OCI-M2 (cell line): ENCODE data around the gene DHDDS.
A peak's percentile ranks its signal among the peaks of the same experiment; 100 is the strongest.
"Not testable (repeated sequence)": the region's sequence is repeated elsewhere in the genome, so short reads cannot be mapped to it uniquely, and the experiment has no call there.

Source experiments
- DNase-seq: peaks from one replicate; lab custom pipeline; 2025; ENCODE audit not compliant: unreplicated experiment; lab: John Stamatoyannopoulos, UW

Gene DHDDS, protein sequence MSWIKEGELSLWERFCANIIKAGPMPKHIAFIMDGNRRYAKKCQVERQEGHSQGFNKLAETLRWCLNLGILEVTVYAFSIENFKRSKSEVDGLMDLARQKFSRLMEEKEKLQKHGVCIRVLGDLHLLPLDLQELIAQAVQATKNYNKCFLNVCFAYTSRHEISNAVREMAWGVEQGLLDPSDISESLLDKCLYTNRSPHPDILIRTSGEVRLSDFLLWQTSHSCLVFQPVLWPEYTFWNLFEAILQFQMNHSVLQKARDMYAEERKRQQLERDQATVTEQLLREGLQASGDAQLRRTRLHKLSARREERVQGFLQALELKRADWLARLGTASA

DNA sequence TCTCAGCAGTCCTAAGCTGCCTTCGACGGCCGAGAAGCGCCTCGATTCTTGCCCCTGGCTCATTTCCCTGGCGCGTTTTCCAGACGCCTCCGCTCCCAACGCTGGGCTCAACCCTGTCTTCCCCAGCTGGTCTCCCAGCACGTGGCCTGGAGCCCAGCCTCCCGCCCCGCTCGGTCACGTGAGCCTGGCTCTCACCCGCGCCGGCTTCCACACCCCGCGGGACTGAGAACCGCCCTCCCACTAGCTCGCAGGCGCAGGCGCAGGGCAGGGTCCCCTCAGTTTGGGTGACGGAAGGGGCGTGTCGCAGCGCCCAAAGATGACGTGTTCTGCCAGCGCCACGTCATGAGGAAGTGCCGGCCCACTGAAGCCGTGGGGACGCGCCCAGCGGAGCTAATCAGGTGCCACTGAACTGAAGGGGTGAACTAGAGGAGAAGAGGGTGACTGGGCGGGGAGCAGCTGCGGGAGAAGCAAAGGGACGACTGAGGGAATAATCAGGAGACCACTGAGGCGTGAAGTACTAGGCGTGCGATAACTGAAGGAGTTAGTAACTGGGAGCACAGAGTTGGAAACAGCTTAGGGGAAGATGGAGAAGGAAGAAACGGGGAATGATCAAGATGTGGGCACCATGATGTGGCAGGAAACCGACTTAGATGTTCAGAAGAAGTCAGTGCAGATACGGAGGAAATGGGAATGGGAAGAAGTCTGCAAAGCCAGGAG is at the start of gene DHDDS:
Gene DHDDS, plus strand, starts transcription at position 343 of the 717 bp plus-strand sequence. CDS start 625 bp downstream, outside the sequence.
- peak; percentile 67 for DNase-seq

- no peak for DNase-seq
Measured at GRCh38 chr1:26384076-26384475, 48.0 kb upstream of the DHDDS start.

DNA sequence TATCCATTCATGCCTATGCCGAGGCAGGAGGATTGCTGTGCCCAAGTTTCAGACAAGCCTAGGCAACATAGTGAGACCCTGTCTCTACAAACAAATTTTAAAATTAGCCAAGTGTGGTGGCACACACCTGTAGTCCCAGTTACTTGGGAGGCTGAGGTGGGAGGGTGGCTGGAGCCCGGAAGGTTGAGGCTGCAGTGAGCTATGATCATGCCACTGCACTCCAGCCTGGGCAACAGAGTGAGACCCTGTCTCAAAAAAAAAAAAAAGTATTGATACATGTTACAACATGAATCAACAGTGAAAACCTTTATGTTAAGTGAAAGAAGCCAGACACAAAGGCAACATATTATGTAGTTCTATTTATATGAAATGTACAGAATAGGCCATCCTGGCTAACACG is 47.1 kb upstream of the DHDDS start:
- DNase-seq: not testable (repeated sequence)

DNA sequence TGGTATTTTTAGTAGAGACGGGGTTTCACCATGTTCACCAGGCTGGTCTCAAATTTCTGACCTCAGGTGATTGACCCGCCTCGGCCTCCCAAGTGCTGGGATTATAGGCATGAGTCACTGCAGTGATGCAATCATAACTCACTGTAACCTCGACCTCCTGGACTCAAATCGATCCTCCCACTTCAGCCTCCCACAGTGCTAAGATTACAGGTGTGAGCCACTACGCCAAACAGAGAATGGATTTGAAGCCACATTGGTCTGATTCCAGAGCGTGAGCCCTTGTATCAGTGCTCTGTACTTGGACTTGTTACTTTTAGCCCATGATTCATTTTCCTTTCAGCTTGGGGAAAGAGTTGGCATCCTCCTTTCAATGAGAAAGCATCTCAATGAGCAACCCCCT is 44.7 kb upstream of the DHDDS start:
- no peak for DNase-seq

GRCh38 chr1:26388791-26389445 is 43.2 kb upstream of the DHDDS start:
- no peak for DNase-seq

DNA sequence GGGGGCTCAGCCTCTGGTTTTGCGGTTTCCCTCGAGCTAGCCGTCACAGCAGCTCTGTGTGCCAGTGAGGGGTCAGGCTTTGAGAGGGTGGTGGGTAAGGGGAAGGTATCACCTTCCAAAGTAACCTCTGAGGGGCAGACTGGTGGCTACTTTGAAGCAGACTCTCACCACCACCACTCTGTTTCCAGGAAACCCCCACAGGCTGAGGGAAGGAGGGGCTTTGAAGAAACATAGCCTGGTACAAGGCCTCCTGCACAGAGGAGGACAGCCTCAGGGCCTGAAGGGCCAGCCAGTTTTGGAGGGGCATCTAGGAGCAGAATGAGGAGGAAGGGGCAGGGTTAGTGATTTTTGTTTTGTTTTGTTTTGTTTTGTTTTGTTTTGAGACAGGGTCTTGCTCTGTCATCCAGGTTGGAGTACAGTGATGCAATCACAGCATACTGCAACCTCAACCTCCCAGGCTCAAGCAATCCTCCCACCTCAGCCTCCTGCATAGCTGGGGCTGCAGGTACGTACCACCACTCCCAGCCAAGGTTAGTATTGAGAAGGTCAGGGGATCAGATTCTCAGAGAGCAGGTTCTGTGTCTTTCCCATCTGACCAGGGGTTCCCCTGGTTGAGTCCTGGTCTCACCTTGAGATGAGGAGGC is 42.4 kb upstream of the DHDDS start:
- DNase-seq: no peak

DNA sequence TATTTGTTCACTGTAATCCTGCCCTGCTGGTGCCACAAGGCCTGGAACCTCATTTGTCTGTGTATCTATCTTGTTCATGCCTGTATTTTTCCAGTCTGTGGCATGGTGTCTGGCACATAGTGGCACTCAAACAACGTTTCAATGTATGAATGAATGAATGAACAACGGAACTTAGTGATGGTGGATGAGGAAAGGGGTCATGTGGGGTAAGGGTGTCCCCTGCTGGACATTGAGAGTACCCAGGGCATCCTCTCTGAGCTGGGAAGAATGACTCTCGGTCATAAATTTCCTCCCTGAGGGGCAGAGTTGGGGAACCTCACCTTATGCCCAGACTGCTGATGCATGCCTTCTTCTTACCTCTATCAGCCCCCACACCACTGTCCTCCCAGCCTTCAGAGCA is 40.7 kb upstream of the DHDDS start:
- no peak for DNase-seq

DNA sequence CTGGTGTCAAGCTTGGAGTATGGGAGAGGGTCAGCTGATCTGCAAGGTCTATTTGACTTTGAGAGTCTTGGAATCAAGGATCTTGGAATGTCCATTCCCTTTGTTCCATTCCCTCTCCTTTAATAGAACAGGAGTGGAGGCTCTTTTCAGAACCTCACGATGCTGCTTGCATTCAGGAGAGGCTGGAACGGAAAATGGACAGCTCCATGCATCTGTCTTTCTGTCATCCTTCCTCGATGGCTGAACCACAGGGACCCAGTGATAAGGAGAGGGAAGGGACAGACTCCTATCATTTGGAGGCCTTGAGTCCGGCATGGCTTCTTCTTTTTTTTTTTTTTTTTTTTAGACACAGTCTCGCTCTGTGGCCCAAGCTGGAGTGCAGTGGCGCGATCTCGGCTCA is 36.4 kb upstream of the DHDDS start:
- DNase-seq: peak; percentile 5

DNA sequence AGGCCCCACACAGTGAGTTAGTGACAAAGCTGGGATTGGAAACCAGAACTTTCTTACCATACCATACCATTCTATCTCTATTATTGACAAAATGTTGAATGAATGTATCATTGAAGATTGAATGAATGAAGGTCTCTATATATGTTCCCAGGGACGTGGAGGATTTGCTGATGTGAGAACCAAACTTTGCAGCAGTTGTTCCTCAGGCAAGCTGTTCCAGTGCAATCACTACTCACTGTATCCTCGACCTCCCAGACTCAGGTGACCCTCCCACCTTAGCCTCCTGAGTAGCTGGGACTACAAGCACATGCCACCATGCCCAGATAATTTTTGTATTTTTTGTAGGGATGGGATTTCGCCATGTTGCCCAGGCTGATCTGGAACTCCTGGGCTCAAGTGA is 33.1 kb upstream of the DHDDS start:
- DNase-seq: no peak

GRCh38 chr1:26401891-26402290 is 30.2 kb upstream of the DHDDS start:
- DNase-seq: no peak

- no peak for DNase-seq
Measured at GRCh38 chr1:26403656-26404055, 28.5 kb upstream of the DHDDS start.

- DNase-seq: no peak
Measured at GRCh38 chr1:26404641-26405040, 27.5 kb upstream of the DHDDS start.

DNA sequence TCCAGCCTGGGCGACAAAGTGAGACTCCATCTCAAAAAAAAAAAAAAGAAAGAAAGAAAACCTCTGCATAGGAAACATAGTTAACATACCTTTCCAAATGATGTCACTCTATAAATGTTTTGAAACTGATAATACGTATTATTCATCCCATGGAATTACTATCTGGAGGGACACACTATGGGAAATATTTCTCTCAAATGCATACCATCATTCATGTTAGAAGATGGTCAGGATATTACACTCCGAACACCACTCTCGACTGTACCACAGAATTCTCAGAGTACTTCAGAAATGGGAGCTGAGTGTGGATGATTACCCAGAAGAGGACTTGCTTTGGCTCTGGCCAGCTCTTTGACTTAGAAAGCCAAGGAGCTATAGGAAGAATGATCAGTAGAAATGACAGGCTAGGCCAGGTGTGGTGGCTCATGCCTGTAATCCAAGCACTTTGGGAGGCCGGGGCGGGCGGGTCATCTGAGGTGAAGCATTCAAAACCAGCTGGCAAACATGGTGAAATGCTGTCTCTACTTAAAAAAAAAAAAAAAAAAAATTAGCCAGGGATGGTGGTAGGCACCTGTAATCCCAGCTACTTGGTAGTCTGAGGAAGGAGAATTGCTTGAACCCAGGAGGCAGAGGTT is 26.7 kb upstream of the DHDDS start:
- DNase-seq: no peak

DNA sequence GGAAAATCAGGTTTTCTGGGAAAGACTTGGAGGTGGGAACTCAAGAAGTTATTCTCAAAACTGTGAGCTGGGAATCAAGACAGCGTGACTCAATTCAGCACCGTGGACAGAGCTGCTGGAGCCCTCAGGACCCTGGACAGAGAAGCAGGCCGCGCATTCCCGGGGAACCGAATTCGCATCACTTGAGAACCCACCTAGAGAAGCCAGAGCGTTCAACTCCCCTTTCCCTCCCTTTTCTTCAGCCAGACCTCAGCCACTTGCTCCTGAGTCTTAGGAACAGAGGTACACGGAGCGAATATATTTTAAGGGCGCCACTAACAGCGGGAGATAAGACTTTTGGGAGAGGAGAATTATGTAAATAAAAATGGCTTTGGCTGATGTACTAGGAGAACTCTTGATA is 23.5 kb upstream of the DHDDS start:
- DNase-seq: peak; percentile 57

- DNase-seq: no peak
Measured at GRCh38 chr1:26409191-26409807, 22.8 kb upstream of the DHDDS start.

GRCh38 chr1:26410706-26411623 is 21.2 kb upstream of the DHDDS start, which contains the start of gene LIN28A:
LIN28A (plus strand) TSS chr1:26410817; CDS start chr1:26410892, 75 bp downstream.
- no peak for DNase-seq

GRCh38 chr1:26411624-26412074 is 20.5 kb upstream of the DHDDS start:
- no peak for DNase-seq

DNA sequence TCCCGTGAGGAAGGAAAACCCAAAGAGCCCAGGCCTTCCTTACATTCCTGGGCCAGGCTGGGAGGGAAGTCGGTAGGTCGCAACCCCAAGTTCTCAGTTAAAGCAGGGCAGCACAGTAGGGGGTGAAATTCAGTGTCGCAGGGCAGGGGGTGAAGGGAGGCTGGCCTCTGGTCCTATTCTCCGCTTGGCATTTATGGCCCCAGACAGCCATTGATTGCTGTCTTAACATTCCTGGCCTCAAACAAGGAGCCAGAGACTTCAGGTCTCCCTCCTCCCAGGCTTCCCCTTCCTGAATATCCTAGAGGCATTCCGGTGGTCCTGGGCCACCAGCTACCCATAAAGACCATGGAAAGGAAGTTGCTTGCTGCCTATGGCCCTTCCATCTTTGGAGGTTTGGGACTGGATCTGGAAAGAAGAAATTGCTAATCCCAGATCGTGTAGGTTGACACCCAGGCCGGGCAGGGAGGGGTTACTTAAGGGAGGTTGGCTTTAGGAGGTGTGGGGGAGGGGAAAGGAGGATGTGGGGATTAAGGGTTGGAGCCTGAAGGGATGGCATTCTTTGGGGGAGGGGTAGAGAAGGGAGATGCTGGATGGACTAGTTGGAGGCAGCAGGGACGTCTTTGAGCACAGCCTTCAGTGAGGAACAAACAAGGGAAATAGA is 19.8 kb upstream of the DHDDS start:
- no peak for DNase-seq

DNA sequence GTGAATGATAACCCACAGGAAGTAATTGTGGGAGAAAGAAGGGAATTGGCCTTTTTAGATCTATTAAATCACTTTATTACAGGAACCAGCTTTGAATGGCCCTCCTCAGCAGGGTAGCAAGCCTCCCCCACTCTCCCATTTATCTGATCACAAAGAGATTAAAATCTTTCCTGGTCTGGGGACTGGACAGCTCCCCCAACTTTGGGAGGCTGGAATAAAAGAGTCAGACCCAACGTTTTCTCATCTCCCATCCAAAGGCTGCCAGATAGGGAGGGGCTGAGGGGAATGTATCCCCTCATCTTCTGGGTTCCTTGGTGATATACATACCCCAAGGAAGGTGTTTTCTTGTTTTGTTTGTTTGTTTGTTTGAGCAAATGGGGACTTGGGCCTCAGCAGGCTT is 19.1 kb upstream of the DHDDS start:
- DNase-seq: no peak
